Right lobe of liver (tissue), 4 donors: Measurements from ENCODE around the gene TJP2.

ENCODE experiments used
- POLR2A ChIP-seq: fragments of 450-650 bp; IDR thresholded peaks from one replicate; pipeline ENCODE4 v1.6.1; 2017; ENCODE audit warnings: antibody characterized with exemption, mild to moderate bottlenecking
- TF ChIP-seq, protein P1 (sequence below), 4 donors: fragments of 200-600 bp in 3 of 4; fragments of 450-650 bp in 1 of 4; IDR thresholded peaks; one replicate each; pipeline versions ENCODE4 v1.5.1 to v1.8.0; 2016 to 2022; ENCODE audit warnings: antibody characterized with exemption in 4 of 4, mild to moderate bottlenecking in 2 of 4
- donor health status: DM: no; HTN: no; CAD: no.
- donor health status: DM: no; HTN: no; CAD: no.
- donor health status: DM: no; HTN: yes; CAD: no.

DNA sequence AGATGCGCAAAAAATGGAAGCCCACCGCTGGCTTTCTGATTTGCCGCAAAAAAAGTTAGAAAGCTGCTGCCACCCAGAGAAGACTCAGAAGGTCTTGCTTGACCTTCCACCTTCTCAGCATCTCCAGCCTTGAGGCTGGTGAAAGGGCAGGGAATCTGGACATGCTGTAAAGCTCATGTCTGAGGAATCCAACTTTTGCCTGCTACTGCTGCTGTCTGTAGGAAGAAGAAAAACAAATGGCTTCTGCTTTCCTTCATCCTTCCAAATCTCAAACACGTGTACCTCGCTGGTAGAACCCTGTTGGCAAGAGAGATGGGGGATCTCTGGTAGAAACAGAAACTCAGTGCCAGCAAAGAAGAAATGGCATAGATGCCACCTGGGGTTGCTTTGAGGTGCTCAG is 10.2 kb downstream of the TJP2 start:
- TF ChIP-seq, protein P1, sequence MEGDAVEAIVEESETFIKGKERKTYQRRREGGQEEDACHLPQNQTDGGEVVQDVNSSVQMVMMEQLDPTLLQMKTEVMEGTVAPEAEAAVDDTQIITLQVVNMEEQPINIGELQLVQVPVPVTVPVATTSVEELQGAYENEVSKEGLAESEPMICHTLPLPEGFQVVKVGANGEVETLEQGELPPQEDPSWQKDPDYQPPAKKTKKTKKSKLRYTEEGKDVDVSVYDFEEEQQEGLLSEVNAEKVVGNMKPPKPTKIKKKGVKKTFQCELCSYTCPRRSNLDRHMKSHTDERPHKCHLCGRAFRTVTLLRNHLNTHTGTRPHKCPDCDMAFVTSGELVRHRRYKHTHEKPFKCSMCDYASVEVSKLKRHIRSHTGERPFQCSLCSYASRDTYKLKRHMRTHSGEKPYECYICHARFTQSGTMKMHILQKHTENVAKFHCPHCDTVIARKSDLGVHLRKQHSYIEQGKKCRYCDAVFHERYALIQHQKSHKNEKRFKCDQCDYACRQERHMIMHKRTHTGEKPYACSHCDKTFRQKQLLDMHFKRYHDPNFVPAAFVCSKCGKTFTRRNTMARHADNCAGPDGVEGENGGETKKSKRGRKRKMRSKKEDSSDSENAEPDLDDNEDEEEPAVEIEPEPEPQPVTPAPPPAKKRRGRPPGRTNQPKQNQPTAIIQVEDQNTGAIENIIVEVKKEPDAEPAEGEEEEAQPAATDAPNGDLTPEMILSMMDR (IDR thresholded peaks at IDR 0.05): no peak
- TF ChIP-seq POLR2A: no peak
